Neural progenitor cell (in vitro differentiated cells): ENCODE data around the gene FRS3. TPM values are rescaled to one million over a fixed set of nuclear protein-coding genes. Genes with fewer than 3 reads are reported as not detected.
A peak's percentile ranks its signal among the peaks of the same experiment; 100 is the strongest.

Experiments used
- DNase-seq: peaks from one replicate; pipeline ENCODE4 v3.0.0-alpha.2; 2016; ENCODE audit warnings: low spot score
- H2AFZ ChIP-seq: fragments of 200-600 bp; sonication (generic); replicated peaks from 2 replicates; pipeline ENCODE4 v1.6.1; 2016; ENCODE audit warnings: antibody characterized with exemption
- H3F3A ChIP-seq: fragments of 200-600 bp; sonication (generic); 2 replicates; pipeline ENCODE4 v1.6.1; 2016; ENCODE audit warnings: antibody characterized with exemption, low read depth
- H3K27ac ChIP-seq: fragments of 200-600 bp; sonication (generic); 2 replicates; pipeline ENCODE4 v1.5.1; 2016; ENCODE audit warnings: mild to moderate bottlenecking
- H3K27me3 ChIP-seq: fragments of 200-600 bp; sonication (generic); 2 replicates; pipeline ENCODE4 v1.6.1; 2016; ENCODE audit warnings: mild to moderate bottlenecking, moderate library complexity
- H3K36me3 ChIP-seq: fragments of 200-600 bp; sonication (generic); 2 replicates; pipeline ENCODE4 v1.5.1; 2016
- H3K4me1 ChIP-seq: fragments of 200-600 bp; sonication (generic); 2 replicates; pipeline ENCODE4 v1.6.1; 2016; ENCODE audit warnings: mixed run types
- H3K4me2 ChIP-seq: fragments of 200-600 bp; sonication (generic); 2 replicates; pipeline ENCODE4 v1.6.1; 2016
- H3K4me3 ChIP-seq: fragments of 200-600 bp; sonication (generic); 2 replicates; pipeline ENCODE4 v1.5.1; 2016
- H3K79me2 ChIP-seq: fragments of 200-600 bp; sonication (generic); 2 replicates; pipeline ENCODE4 v1.6.1; 2016; ENCODE audit warnings: low read depth
- H3K9ac ChIP-seq: fragments of 200-600 bp; sonication (generic); 2 replicates; pipeline ENCODE4 v1.6.1; 2016
- H3K9me3 ChIP-seq: fragments of 200-600 bp; sonication (generic); 2 replicates; pipeline ENCODE4 v1.5.1; 2016; ENCODE audit warnings: low read depth
- H4K20me1 ChIP-seq: fragments of 200-600 bp; sonication (generic); 2 replicates; pipeline ENCODE4 v1.6.1; 2016; ENCODE audit warnings: low read depth
- H3K27ac Mint-ChIP-seq: 3 replicates; pipeline ENCODE4 v1.8.0; 2021; ENCODE audit warnings: mixed read lengths
- H3K27me3 Mint-ChIP-seq: 2 replicates; pipeline ENCODE4 v1.8.0; 2022; ENCODE audit warnings: low read depth, mild to moderate bottlenecking, inconsistent platforms, moderate library complexity, mixed read lengths; ENCODE audit not compliant: insufficient read depth
- H3K36me3 Mint-ChIP-seq: 3 replicates; pipeline ENCODE4 v1.8.0; 2021; ENCODE audit warnings: mixed read lengths
- H3K4me1 Mint-ChIP-seq: 3 replicates; pipeline ENCODE4 v1.8.0; 2021; ENCODE audit warnings: mixed read lengths
- H3K4me3 Mint-ChIP-seq: 3 replicates; pipeline ENCODE4 v1.8.0; 2021; ENCODE audit warnings: mild to moderate bottlenecking, moderate library complexity, mixed read lengths
- H3K9me3 Mint-ChIP-seq: 3 replicates; pipeline ENCODE4 v1.8.0; 2020; ENCODE audit warnings: mixed read lengths
- CTCF ChIP-seq: fragments of 200-600 bp; sonication (generic); IDR thresholded peaks from 2 replicates; pipeline ENCODE4 v1.5.1; 2017; ENCODE audit warnings: antibody characterized with exemption, mild to moderate bottlenecking
- EZH2 ChIP-seq: fragments of 200-600 bp; sonication (generic); IDR thresholded peaks from 2 replicates; pipeline ENCODE4 v1.6.1; 2017; ENCODE audit warnings: antibody characterized with exemption, mild to moderate bottlenecking, moderate library complexity
- EZH2phosphoT487 ChIP-seq: fragments of 200-600 bp; sonication (generic); IDR thresholded peaks from 2 replicates; pipeline ENCODE4 v1.6.1; 2017; ENCODE audit warnings: antibody characterized with exemption
- total RNA-seq: library from RNA; depleted of rRNA; stranded (reverse); fragments of >200 nt; gene quantifications from 2 replicates; pipeline ENCODE4 v1.2.3, GENCODE V29; 2015; ENCODE audit warnings: low replicate concordance

Gene FRS3
- total RNA-seq, 1 donor from 2014 or later = 1.9 TPM

- Histone ChIP-seq H2AFZ (no peak overlapping the region), H3K36me3 (no peaks in the 10 kb centered on the region), H4K20me1 (no peaks in the 10 kb centered on the region), H3K4me3 (no peak overlapping the region), H3K27me3 (peaks cover 36% of the 10 kb centered on the region), H3K4me1 (peaks cover 5% of the 10 kb centered on the region), H3K27ac (no peak overlapping the region), H3K79me2 (peaks cover 26% of the 10 kb centered on the region), H3K4me2 (no peak overlapping the region), H3K9ac (no peak overlapping the region), H3K9me3 (no peaks in the 10 kb centered on the region), H3F3A (peaks cover 37% of the 10 kb centered on the region)
- peaks cover 12% of the 10 kb centered on the region for H3K4me1 Mint-ChIP-seq
- DNase-seq = no peak
- peaks cover 9% of the 10 kb centered on the region for H3K36me3 Mint-ChIP-seq
- no peak overlapping the region for H3K27ac Mint-ChIP-seq
- peaks cover 6% of the 10 kb centered on the region for H3K27me3 Mint-ChIP-seq
- H3K9me3 Mint-ChIP-seq = no peaks in the 10 kb centered on the region
- peak overlapping the region; percentile 98 for H3K4me3 Mint-ChIP-seq
- no peak for TF ChIP-seq EZH2phosphoT487
- TF ChIP-seq CTCF = no peak
- no peak for TF ChIP-seq EZH2
Observed at GRCh38 chr6:41785254-41785653, 5.6 kb upstream of the FRS3 start.

- H4K20me1 ChIP-seq = no peaks in the 10 kb centered on the region
- H3K79me2 ChIP-seq = peaks cover 21% of the 10 kb centered on the region
- H3K27ac ChIP-seq = no peak overlapping the region
- H3K9me3 ChIP-seq = no peaks in the 10 kb centered on the region
- Mint-ChIP-seq H3K4me3 (peak overlapping the region; percentile 98), H3K9me3 (no peaks in the 10 kb centered on the region), H3K4me1 (peaks cover 12% of the 10 kb centered on the region), H3K36me3 (peaks cover 5% of the 10 kb centered on the region), H3K27me3 (peaks cover 9% of the 10 kb centered on the region), H3K27ac (no peak overlapping the region)
- no peaks in the 10 kb centered on the region for H3K36me3 ChIP-seq
- H3K4me1 ChIP-seq = peaks cover 5% of the 10 kb centered on the region
- H3K4me2 ChIP-seq = no peak overlapping the region
- peaks cover 36% of the 10 kb centered on the region for H3F3A ChIP-seq
- H2AFZ ChIP-seq = no peak overlapping the region
- H3K4me3 ChIP-seq = no peak overlapping the region
- TF ChIP-seq CTCF (no peak), EZH2 (no peak), EZH2phosphoT487 (no peak)
- no peak for DNase-seq
- H3K27me3 ChIP-seq = peaks cover 36% of the 10 kb centered on the region
- H3K9ac ChIP-seq = no peak overlapping the region
Observed at GRCh38 chr6:41784581-41785171, 5.0 kb upstream of the FRS3 start.

GRCh38 chr6:41783106-41783780, 3.5 kb upstream of the FRS3 start:
- Mint-ChIP-seq H3K9me3 (no peaks in the 10 kb centered on the region), H3K4me3 (no peak overlapping the region), H3K36me3 (no peaks in the 10 kb centered on the region), H3K27me3 (peaks cover 9% of the 10 kb centered on the region), H3K4me1 (peaks cover 14% of the 10 kb centered on the region), H3K27ac (no peak overlapping the region)
- no peak overlapping the region for H3K27ac ChIP-seq
- H3K4me3 ChIP-seq = no peak overlapping the region
- no peak overlapping the region for H2AFZ ChIP-seq
- no peaks in the 10 kb centered on the region for H3K36me3 ChIP-seq
- peaks cover 36% of the 10 kb centered on the region for H3K27me3 ChIP-seq
- H3K4me1 ChIP-seq = peaks cover 12% of the 10 kb centered on the region
- no peak overlapping the region for H3K4me2 ChIP-seq
- DNase-seq = no peak
- peaks cover 7% of the 10 kb centered on the region for H3K79me2 ChIP-seq
- no peaks in the 10 kb centered on the region for H3K9me3 ChIP-seq
- no peak overlapping the region for H3K9ac ChIP-seq
- H4K20me1 ChIP-seq = no peaks in the 10 kb centered on the region
- no peak for TF ChIP-seq EZH2phosphoT487
- no peak for TF ChIP-seq CTCF
- TF ChIP-seq EZH2 = no peak
- peaks cover 26% of the 10 kb centered on the region for H3F3A ChIP-seq
